ENCODE results near the gene MRE11.

Gene MRE11

DNA sequence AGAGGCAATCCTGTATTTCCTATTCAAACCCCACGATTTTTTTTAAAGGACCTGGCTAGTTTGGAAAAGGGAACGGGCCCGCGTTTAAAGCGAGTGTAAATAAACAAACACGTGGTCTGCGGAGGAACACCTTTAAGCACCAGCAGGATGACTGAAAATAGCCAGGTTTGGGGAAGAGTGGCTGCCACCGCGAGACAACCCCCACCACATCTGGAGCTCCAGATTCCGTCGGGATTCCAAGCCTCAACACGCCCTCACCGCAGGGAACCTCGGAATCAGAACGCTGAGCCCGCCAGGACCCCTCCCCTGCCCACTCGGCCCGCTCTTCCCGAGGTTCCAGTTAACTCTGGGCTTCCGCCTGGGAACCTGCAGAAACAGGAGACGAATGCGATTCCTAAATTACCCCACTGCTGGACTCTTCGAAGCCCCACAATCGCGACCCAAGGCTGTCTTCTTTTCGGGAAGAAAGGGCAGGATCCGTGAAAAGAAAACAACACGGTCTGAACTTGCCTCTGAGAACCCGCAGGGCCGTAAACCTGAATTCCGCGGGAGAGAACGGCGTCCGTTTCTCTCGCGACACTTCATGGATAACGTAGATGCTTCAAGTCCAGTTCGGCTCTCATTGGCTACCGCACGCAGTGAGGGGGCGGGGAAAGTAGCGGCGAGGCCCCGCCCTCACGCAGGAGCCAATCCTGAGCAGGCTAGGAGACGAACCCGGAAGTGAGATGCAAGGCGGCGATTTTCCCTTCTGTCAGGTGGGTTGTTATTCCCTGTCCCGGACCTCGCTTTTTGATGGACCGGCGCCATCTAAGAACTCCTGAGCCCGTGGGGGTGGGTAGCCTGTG is at the start of gene MRE11, which contains the start of gene ANKRD49:
MRE11 (minus strand) TSS at position 564 of the 845 bp plus-strand sequence. CDS start 1,043 bp downstream, outside the sequence.
ANKRD49 (plus strand) TSS at position 704 of the 845 bp plus-strand sequence. CDS start 2,710 bp downstream, outside the sequence.
- DNase-seq (ENCODE audit: low spot score) = peak; percentile 99

DNA sequence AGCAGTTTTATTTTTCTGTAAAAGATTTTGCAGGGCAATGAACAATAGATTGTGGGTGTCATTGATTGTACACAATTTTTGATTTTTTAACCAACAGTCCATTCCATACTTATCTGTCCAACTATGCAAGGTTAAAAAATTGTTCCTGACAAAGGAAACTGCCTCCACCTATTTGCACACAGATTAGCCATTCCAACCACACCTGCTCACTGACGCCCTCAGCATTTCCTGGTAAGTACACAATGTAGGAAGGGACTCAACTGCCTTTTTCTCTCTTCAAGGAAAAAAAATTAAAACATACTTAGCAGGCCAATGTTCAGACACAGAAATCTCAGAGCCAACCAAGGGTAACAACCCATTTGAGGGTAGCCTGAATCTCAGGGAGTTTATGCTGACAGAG is 45.8 kb upstream of the MRE11 start:
- no peak for DNase-seq (ENCODE audit: low spot score)

DNA sequence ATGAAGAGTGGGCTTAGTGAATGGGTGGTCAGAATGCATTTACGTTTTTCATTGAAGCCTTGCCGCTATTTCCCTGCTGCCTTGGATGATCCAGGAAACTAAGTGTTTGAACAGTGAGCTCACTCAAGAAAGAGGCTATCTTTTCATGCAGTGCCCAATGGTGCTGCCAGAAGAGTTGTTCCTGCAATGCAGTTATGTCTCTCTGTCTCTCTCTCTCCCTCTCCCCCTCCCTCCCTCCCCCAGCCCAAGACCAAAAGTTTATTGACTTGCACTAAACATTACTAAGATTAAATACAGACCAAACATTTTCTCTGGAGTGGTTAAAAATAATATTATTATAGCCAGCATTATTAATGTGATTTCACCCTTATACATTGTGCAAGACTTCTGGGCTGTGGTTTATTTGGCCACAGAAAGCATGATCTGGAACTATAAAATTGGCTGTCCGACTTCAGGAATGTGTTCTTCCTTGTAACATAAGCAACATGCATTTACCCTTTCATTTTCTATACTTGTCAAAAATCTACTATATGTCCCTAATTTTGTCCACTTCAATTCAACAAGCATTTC is 43.5 kb upstream of the MRE11 start:
- DNase-seq (ENCODE audit: low spot score) = no peak

- DNase-seq (ENCODE audit: low spot score) = no peak
Observed at GRCh38 chr11:94536386-94536785, 42.7 kb upstream of the MRE11 start.

DNA sequence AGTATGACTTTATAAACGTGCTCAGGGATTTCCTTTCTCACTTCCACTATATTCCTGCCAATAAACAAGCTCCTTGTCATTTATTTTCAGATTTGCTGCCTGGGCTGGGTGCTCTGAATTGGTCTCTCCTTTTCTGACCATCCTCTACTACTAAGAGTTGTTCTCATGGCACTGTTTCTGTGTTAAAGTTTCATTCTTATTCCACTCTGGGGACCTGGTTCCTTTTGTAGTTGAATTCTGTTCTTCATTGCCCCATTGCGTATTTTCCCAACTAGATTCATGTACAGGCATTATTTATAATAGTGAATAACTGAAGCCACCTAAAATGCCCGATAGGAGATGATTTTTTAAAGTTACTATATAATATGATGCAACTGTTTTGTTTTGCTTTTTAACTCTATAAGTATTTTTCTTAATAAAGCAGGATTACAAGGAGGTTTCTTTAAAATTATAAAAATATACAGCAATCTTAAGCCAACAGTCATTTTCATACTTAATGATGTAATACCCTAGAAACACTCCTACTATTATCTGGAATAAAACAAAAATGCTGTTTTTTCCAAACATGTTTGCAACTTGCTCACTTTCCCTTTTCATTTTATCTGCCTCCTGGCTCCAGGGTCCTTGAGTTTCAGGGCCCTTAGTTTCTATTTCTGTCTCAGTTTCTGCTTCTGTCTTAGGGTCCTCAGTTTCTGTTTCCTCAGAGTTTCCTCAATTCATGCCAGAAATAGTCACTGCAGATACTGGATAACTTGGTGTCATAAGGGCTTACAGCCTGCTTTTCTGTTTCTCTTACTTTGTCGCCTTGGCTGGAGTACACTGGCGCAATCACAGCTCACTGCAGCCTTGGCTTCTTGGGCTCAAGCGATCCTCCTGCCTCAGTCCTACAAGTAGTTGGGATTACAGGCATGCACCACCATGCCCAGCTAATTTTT is 40.3 kb upstream of the MRE11 start:
- peak; percentile 43 for DNase-seq (ENCODE audit: low spot score)

DNA sequence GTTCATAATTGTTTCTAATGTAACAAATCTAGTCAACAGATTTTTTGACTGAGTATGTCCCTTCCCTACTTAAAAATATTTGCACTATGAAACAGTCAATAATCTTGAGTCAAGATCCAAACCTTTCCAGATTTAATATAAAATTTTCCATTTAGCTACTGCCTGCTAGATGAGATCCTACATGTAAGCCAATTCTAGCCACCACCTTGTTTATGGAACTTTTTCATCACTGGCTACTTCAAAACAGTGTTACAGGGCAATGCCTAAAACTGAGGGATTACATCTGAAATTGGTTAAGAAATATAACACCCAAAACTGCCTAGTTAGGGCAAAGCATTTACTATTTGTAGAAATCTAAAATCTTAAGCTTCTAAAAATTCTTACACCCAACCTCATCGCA is 39.6 kb upstream of the MRE11 start:
- DNase-seq (ENCODE audit: low spot score) = no peak

DNA sequence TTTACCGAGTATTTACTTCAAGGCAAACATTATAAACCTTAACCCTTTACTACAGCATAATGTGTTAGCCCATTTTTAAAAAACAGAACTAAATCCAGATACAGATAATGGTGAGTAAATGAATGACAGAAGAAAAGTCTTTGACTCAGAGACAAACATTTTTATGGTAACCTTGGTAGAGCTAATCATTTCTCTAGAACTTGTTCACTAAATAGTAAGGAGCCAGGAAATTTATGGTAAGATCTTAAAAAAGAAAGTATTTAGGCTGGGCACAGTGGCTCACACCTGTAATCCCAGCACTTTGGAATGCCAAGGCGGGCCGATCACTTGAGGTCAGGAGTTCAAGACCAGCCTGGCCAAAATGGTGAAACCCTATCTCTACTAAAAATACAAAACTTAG is 38.6 kb upstream of the MRE11 start:
- DNase-seq (ENCODE audit: low spot score) = no peak

- DNase-seq (ENCODE audit: low spot score) = no peak
Observed at GRCh38 chr11:94528551-94528950, 34.9 kb upstream of the MRE11 start.

DNA sequence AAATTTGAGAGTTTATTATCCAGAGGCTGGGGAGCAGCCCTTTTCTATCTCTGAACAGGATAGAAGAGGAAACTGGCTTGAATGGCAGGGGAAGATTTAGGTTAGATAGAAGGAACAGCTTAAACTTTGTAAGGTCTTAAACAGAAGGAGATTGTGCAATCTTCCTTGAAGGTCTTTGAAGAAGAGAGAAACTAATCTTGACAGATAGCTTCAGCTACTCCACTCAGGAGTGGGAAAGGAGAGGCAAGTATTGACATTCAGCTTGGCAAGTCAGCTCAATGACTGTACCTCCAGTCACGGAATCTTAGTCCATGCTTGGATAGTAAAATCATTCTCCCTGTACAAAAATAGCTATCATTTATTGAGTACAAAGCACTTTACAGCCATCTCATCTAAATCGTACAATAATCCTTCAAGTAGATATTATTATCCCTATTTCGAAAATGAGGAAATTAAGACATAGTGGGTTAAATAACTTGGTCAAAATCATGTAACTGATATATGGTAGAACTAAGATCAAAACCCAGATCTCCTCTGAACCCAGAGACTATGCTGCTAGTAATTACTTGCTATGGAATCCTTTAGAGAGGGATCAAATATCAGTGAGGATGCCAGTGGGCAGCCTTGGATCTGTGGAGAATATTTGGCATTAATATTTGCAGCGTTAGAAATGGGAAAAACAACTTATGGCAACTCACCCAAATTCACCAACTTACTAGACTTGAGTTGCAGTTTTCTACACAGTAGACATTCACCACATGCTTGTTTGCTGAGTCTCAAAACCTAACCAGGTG is 33.2 kb upstream of the MRE11 start:
- no peak for DNase-seq (ENCODE audit: low spot score)

- peak; percentile 67 for DNase-seq (ENCODE audit: low spot score)
Observed at GRCh38 chr11:94525546-94526324, 32.1 kb upstream of the MRE11 start.

DNA sequence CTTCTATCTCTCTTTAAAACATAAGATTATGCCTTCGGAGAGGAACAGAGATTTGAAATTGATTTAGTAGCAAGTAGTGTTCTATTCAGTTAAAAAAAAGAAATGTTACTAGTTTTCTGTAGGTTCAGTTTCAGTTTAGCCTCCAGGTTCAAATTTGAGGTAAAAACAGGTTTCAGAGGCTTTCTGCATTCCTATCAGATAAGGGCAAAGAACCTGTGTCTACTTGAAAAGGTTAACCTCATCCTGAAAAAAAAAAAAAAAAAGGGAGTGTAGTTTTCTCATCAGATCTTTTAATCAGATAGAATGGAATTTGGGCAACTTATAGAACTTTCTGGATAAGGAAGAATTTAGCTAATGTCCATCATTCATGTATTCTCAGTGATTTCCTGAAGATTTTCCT is 30.7 kb upstream of the MRE11 start:
- DNase-seq (ENCODE audit: low spot score) = no peak

DNA sequence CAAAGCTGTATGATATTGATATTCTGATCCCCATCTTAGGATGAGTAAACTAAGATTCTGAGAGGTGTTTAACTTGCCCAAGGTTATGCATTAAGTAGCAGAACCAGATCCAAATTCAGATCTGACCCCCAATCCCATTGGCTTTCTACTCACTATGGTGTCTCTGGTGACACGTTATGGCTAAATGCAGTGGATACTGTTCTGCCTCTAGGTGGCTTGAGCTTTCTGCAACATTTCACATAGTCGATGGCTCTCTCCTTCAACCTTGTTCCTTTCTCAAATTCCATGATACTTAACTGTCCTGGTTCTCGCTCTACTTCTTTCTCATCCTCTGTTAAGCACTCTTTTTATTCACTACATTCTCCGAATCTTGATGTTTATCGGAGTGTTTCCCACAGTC is 28.0 kb upstream of the MRE11 start:
- no peak for DNase-seq (ENCODE audit: low spot score)

GRCh38 chr11:94519478-94520084 is 25.9 kb upstream of the MRE11 start:
- no peak for DNase-seq (ENCODE audit: low spot score)

DNA sequence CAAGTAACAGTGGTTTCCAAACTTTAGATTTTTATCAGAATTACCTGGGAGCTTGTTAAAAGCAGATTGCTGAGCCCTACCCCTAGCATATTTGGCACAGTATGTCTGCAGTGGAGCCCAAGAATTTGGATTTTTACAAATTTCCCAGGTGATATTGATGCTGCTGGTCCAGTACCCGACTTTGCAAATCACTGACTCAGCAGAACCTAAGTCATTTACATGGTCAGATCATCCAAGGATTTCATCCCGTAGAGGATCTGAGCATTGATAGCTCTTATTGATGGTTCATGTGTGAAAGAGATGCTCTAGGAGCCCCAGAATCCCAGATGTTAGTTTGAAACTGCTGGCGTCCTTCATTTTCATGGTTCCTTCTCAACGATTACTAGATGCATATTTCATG is 24.7 kb upstream of the MRE11 start:
- DNase-seq (ENCODE audit: low spot score) = no peak

DNA sequence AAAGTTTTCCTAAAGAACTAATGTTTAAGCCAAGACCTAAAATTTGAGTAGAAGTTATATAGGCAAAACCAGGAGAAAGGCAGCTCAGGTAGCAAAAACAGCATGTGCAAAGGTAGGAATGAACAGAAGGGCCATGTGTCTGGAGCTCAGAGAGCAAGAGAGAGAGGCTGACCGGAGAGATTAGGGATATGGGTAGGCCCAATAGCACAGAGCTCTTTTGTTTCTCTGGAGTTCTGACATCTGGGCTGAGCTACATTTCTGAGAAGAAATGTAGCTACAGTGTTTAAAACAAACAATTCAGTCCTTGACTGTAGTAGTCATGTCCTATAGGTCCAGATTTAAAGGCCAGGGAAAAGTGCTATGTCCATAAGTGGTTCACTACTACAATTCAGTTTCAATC is 23.1 kb upstream of the MRE11 start:
- DNase-seq (ENCODE audit: low spot score) = no peak

GRCh38 chr11:94515398-94515797 is 21.8 kb upstream of the MRE11 start:
- no peak for DNase-seq (ENCODE audit: low spot score)

DNA sequence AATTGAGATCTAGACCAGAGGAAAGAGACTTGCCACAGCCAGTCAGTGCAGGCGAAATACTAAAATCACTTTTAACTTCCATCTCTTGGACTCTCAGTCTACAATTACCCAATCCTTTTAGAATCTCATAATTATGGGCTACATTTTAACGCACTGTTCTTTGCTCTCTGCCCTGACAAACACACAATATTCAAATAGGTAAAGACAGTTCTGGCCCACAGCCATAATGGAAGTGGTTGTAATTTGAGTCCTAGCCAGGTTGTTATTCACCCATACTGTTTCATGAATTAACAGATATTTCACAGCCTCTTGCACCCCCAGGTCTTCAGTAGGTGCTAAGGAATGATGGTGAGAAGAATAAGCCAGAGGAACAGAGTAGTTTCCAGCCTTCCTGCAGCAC is 19.4 kb upstream of the MRE11 start:
- DNase-seq (ENCODE audit: low spot score) = no peak

DNA sequence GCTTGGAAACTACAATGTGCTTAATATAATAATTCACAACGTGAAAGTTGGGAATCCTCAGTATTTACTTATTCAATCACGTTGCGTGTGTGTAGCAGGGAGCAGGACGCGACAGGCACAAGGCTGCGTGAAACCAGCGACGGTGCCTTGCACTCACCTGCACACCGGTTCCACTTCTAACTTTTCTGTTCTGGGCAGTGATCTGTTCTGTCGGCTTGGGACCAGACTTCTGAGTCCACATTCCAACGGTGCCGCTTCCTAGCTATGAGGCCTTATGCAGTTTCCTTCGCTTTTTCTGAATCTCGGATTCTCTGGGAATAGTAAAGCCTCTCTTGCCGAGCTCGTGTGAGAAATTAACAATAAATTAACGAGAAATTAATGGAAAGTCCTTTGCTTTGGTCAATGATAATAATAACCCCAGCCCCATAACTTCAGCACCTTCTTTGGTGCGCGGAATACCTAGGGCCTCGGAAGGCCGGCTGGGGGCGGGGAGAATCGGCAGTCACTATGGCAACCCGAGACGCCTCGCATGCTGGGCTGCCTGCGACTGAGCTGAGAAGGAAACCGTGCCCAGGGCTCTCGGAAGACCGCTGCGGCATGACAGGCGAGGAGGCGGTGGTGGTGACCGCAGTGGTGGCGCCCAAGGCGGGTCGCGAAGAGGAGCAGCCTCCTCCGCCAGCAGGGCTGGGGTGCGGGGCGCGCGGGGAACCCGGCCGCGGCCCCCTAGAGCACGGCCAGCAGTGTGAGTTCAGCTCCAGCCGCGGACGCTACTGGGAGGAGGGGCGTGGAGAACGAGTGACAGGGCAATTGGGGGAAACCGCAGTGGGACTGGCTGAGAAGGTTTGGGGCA is 18.5 kb upstream of the MRE11 start, which contains the start of gene C11orf97:
C11orf97 (plus strand) TSS at position 530 of the 850 bp plus-strand sequence; CDS start at position 598, 68 bp downstream.
- peak; percentile 73 for DNase-seq (ENCODE audit: low spot score)

DNA sequence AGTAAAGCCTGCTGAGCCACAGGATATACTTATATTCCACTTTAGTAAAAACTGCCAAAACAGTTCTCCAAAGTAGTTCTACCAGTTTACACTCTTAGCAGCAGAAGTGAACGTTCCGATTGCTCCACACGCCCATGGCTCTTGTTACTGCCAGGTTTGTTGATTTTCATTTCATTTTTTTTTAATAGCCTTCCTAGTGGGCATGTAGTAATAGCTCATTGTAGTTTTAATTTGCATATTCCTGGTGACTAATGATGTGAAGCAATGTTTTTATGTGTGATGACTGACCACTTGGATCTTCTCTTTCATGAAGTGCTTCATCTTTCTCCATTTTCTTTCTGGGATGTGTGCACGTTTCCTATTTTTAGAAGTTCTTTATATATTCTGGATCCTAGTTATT is 13.8 kb upstream of the MRE11 start:
- no peak for DNase-seq (ENCODE audit: low spot score)

Data from Ammon's horn (tissue), 1 donor.